SH-SY5Y (cell line): ENCODE measurements around the gene FOXP1.

ENCODE experiments used
- GATA2 ChIP-seq: IDR thresholded peaks from 2 replicates; pipeline ENCODE4 v1.6.1; 2011; ENCODE audit warnings: mild to moderate bottlenecking, low read depth, low read length
- GATA3 ChIP-seq: IDR thresholded peaks from 2 replicates; pipeline ENCODE4 v1.6.1; 2011; ENCODE audit warnings: low read depth, mild to moderate bottlenecking, low read length, moderate library complexity

DNA sequence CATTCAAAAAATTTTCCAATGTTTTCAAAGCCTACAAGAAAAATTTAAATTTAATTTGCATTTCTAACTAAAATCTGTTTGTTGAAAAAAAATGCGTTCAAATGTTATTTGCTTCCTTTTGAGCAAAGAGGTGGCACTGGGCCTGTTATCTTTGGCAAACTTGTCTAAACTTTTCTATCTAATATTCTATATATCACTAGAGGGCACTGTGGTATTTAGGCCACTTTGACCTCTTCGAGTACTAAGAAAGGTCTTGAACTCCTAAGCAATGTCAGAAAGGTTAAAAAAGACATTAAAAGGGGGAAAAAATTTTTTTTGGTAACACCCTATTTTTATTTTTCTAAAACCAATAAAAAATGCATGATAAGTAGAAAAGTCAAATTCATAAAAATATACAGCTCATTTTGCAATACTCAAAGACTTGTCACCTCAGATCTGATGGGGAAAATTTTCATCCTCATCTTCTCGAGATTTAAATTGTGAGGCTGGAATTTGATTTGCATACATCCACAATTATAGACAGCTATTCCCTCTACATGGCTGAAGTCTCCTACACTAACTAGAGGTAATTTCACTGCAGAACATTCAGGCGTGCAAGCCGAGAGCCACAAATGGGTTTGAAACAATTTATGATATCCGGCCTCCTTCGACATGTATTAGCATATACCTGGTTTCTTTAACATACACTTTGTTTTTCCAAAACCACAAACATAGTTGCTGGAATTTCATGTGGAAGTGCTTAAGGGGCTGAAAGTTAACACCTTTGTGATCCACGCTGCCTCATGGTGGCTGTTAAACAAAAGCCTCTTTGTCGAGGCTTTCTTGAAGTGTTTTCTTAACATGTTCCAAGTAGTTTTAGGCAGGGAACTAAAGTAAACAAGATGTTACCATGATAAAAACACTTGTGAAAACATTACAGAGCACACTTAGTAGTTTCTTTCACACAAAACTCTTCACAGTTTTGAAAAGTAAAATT is 576.4 kb downstream of the FOXP1 start:
- TF ChIP-seq GATA2 (no peak), GATA3 (no peak)
